CD14-positive monocyte (primary cell): ENCODE data around the gene KLHL3. TPM values are rescaled to one million over a fixed set of nuclear protein-coding genes. Genes with fewer than 3 reads are reported as not detected.
A peak's percentile ranks its signal among the peaks of the same experiment; 100 is the strongest.

Source experiments
- DNase-seq, 3 donors: peaks; one replicate each; pipeline ENCODE4 v3.0.0-alpha.2; 2011 to 2022
- H2AFZ ChIP-seq: 2 replicates; pipeline ENCODE4 v1.6.0; 2012; ENCODE audit warnings: mild to moderate bottlenecking, low read depth, low read length, inconsistent platforms; ENCODE audit not compliant: insufficient read depth, poor library complexity, severe bottlenecking
- H3K27ac ChIP-seq, 2 donors: 1 replicate in 1 of 2; 2 replicates in 1 of 2; pipeline ENCODE4 v1.5.1; 2012 to 2013; ENCODE audit warnings: low read length in 2 of 2, control low read depth in 1 of 2, inconsistent platforms in 1 of 2, low read depth in 1 of 2, mild to moderate bottlenecking in 1 of 2
- H3K27me3 ChIP-seq, 2 donors: one replicate each; pipeline versions ENCODE4 v1.6.0 to v1.6.1; 2011 to 2013; ENCODE audit warnings: low read length in 2 of 2; ENCODE audit not compliant: control insufficient read depth in 2 of 2, insufficient read depth in 2 of 2
- H3K36me3 ChIP-seq, 2 donors: replicated peaks in 1 of 2; 1 replicate in 1 of 2; 2 replicates in 1 of 2; pipeline versions ENCODE4 v1.5.1 to v1.6.1; 2012 to 2013; ENCODE audit warnings: low read length in 2 of 2, control low read depth in 1 of 2, inconsistent platforms in 1 of 2, mild to moderate bottlenecking in 1 of 2; ENCODE audit not compliant: insufficient read depth in 2 of 2, control insufficient read depth in 1 of 2
- H3K4me1 ChIP-seq, 2 donors: 1 replicate in 1 of 2; 2 replicates in 1 of 2; pipeline versions ENCODE4 v1.5.1 to v1.6.1; 2012 to 2013; ENCODE audit warnings: low read length in 2 of 2, control low read depth in 1 of 2, inconsistent platforms in 1 of 2, mild to moderate bottlenecking in 1 of 2, moderate library complexity in 1 of 2; ENCODE audit not compliant: insufficient read depth in 2 of 2, control insufficient read depth in 1 of 2
- H3K4me2 ChIP-seq: replicated peaks from 2 replicates; pipeline ENCODE3; 2012; ENCODE audit warnings: low read length, moderate library complexity, mild to moderate bottlenecking; ENCODE audit not compliant: poor library complexity, severe bottlenecking; ENCODE audit errors: extremely low read depth
- H3K4me3 ChIP-seq, 3 experiments: fragments of 200-600 bp in 1 of 3; sonication (generic) in 1 of 3; replicated peaks in 1 of 3; 1 replicate in 2 of 3; 2 replicates in 1 of 3; pipeline ENCODE4 v1.5.1; 2011 to 2013; ENCODE audit warnings: low read length in 3 of 3, mild to moderate bottlenecking in 3 of 3, control low read depth in 2 of 3, low read depth in 2 of 3, inconsistent platforms in 1 of 3, moderate library complexity in 1 of 3
- H3K79me2 ChIP-seq: 2 replicates; pipeline ENCODE4 v1.6.0; 2012; ENCODE audit warnings: mild to moderate bottlenecking, control low read depth, inconsistent platforms, low read length, moderate library complexity; ENCODE audit not compliant: insufficient read depth
- H3K9ac ChIP-seq: 2 replicates; pipeline ENCODE4 v1.6.0; 2017; ENCODE audit warnings: low read length, mild to moderate bottlenecking; ENCODE audit not compliant: insufficient read depth, poor library complexity, severe bottlenecking
- H3K9me3 ChIP-seq, 2 donors: replicated peaks in 1 of 2; 1 replicate in 1 of 2; 2 replicates in 1 of 2; pipeline versions ENCODE4 v1.5.1 to v1.6.1; 2012 to 2013; ENCODE audit warnings: low read length in 2 of 2, control low read depth in 1 of 2; ENCODE audit not compliant: control insufficient read depth in 1 of 2, insufficient read depth in 1 of 2
- H4K20me1 ChIP-seq: 2 replicates; pipeline ENCODE4 v1.6.0; 2012; ENCODE audit warnings: mild to moderate bottlenecking, low read length, control low read depth, moderate library complexity; ENCODE audit not compliant: insufficient read depth
- H3K27ac Mint-ChIP-seq, 7 donors: one replicate each; pipeline ENCODE4 v1.8.0; 2020; ENCODE audit warnings: mild to moderate bottlenecking in 7 of 7, mixed read lengths in 7 of 7, moderate library complexity in 6 of 7, inconsistent platforms in 2 of 7
- H3K27me3 Mint-ChIP-seq, 3 donors: one replicate each; pipeline ENCODE4 v1.8.0; 2021 to 2022; ENCODE audit warnings: low read depth in 3 of 3, mild to moderate bottlenecking in 3 of 3, mixed read lengths in 3 of 3, moderate library complexity in 3 of 3, inconsistent platforms in 1 of 3
- H3K36me3 Mint-ChIP-seq, 2 donors: one replicate each; pipeline ENCODE4 v1.8.0; 2020; ENCODE audit warnings: mixed read lengths in 2 of 2, inconsistent platforms in 1 of 2, mild to moderate bottlenecking in 1 of 2
- H3K4me1 Mint-ChIP-seq: one replicate; pipeline ENCODE4 v1.8.0; 2020; ENCODE audit warnings: mild to moderate bottlenecking, mixed read lengths
- H3K4me3 Mint-ChIP-seq, 2 donors: one replicate each; pipeline ENCODE4 v1.8.0; 2020; ENCODE audit warnings: mild to moderate bottlenecking in 2 of 2, mixed read lengths in 2 of 2, moderate library complexity in 1 of 2
- H3K9me3 Mint-ChIP-seq, 7 donors: one replicate each; pipeline ENCODE4 v1.8.0; 2020 to 2022; ENCODE audit warnings: mixed read lengths in 7 of 7, mild to moderate bottlenecking in 6 of 7, moderate library complexity in 6 of 7, inconsistent platforms in 2 of 7
- CTCF ChIP-seq: fragments of 200-600 bp; IDR thresholded peaks from one replicate; pipeline ENCODE4 v1.8.0; 2022; ENCODE audit warnings: antibody characterized with exemption, mild to moderate bottlenecking
- WGBS: methylation state at CpG from one replicate; pipeline ENCODE4 v1.1.5; 2013; ENCODE audit warnings: missing lambda C conversion rate; ENCODE audit not compliant: insufficient coverage; 5-methylcytosine and 5-hydroxymethylcytosine counted together
- intact Hi-C, 2 donors: fragments of 100-400 bp; cut with micrococcal nuclease; formaldehyde crosslinking; loops; one replicate each; pipeline versions ENCODE4 v1.15.0 to v1.15.1; 2023
- polyA plus RNA-seq, 3 donors: library from polyadenylated mRNA; depleted of rRNA in 1 of 3; unstranded in 2 of 3; stranded (reverse) in 1 of 3; fragments of 300-500 nt in 2 of 3; fragments of >200 nt in 1 of 3; fragmentation: Illumina TruSeq in 2 of 3; gene quantifications; 1 replicate in 2 of 3; 2 replicates in 1 of 3; pipeline ENCODE4 v1.2.3, GENCODE V29; 2012 to 2021

The KLHL3 gene
- polyA plus RNA-seq, 3 donors, result 0.71 TPM; not detected in 2

DNA sequence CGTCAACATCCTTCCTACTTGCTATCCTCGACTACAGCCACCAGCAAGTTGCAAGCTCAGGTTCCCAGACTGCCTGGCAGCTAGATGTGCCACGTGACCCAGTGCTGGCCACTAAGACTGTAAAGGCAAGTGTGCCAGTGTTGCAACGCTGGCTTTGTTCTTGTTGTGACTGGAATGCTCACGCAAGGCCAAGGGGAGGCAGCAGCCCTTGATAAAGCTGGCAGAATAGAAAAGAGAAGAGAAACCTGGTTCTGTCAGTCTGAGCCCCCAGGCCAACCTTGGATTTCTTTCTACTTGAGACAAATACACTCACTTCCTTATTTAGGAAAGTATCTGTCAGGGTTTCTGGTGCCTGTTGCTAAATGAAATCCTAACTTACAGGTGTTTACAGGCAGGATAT, 113.0 kb downstream of the KLHL3 start:
- peaks cover 25% of the 10 kb centered on the region for H3K4me1 Mint-ChIP-seq
- peak overlapping the region; percentile 2 for H3K4me2 ChIP-seq
- H3K9me3 ChIP-seq, result no peaks in the 10 kb centered on the region
- peak overlapping the region; percentile 9 to 78 for H3K27ac ChIP-seq
- H3K36me3 Mint-ChIP-seq, result no peaks in the 10 kb centered on the region
- no peak overlapping the region for H3K4me3 ChIP-seq
- DNase-seq, result peak; percentile 78 to 98 (median 94)
- no peak for TF ChIP-seq CTCF
- H3K9ac ChIP-seq, result no peak overlapping the region
- H2AFZ ChIP-seq, result peak overlapping the region; percentile 2
- no peaks in the 10 kb centered on the region for H3K36me3 ChIP-seq
- intact Hi-C loops, result loop anchor here in 1 of 2 donors (10.0 kb wide), 1 partner anchor 512 kb away; the partner anchor contains the start of gene NME5
- no peaks in the 10 kb centered on the region for H4K20me1 ChIP-seq
- H3K9me3 Mint-ChIP-seq, result peaks cover 0 to 3% (median 0%) of the 10 kb centered on the region in 7 donors
- H3K4me1 ChIP-seq, result peaks cover 13 to 26% of the 10 kb centered on the region in 2 donors
- 0% methylated on average over 4 of the region's 5 CpGs for WGBS
- H3K27ac Mint-ChIP-seq, result peak overlapping the region; percentile 52 to 91 (median 81)
- peak overlapping the region in 1 of 2 donors; percentile 21 for H3K4me3 Mint-ChIP-seq
- no peaks in the 10 kb centered on the region for H3K27me3 ChIP-seq
- H3K79me2 ChIP-seq, result no peaks in the 10 kb centered on the region
- peaks cover 0 to 5% (median 3%) of the 10 kb centered on the region in 3 donors for H3K27me3 Mint-ChIP-seq

- Histone ChIP-seq H3K36me3 (no peaks in the 10 kb centered on the region), H3K4me3 (no peak overlapping the region), H3K9me3 (no peaks in the 10 kb centered on the region), H3K27me3 (no peaks in the 10 kb centered on the region), H3K27ac (peak overlapping the region; percentile 9 to 78), H3K79me2 (no peaks in the 10 kb centered on the region), H2AFZ (peak overlapping the region; percentile 2), H4K20me1 (no peaks in the 10 kb centered on the region), H3K9ac (no peak overlapping the region), H3K4me2 (no peak overlapping the region), H3K4me1 (peaks cover 13 to 20% of the 10 kb centered on the region in 2 donors)
- WGBS, result 97% methylated on average over 6 of the region's 10 CpGs
- H3K27me3 Mint-ChIP-seq, result peaks cover 0 to 5% (median 3%) of the 10 kb centered on the region in 3 donors
- peak; percentile 30 to 75 (median 59) for DNase-seq
- peaks cover 0 to 3% (median 0%) of the 10 kb centered on the region in 7 donors for H3K9me3 Mint-ChIP-seq
- intact Hi-C loops, result loop anchor here in 1 of 2 donors (10.0 kb wide), 1 partner anchor 513 kb away; the partner anchor contains the start of gene NME5
- H3K27ac Mint-ChIP-seq, result peak overlapping the region; percentile 52 to 91 (median 81)
- H3K4me3 Mint-ChIP-seq, result peak overlapping the region in 1 of 2 donors; percentile 21
- TF ChIP-seq CTCF, result no peak
- no peaks in the 10 kb centered on the region for H3K36me3 Mint-ChIP-seq
- H3K4me1 Mint-ChIP-seq, result peaks cover 19% of the 10 kb centered on the region
These were observed 113.7 kb downstream of the KLHL3 start for GRCh38 chr5:137621861-137622823.
